ENCODE results near the gene COQ4.

DNA sequence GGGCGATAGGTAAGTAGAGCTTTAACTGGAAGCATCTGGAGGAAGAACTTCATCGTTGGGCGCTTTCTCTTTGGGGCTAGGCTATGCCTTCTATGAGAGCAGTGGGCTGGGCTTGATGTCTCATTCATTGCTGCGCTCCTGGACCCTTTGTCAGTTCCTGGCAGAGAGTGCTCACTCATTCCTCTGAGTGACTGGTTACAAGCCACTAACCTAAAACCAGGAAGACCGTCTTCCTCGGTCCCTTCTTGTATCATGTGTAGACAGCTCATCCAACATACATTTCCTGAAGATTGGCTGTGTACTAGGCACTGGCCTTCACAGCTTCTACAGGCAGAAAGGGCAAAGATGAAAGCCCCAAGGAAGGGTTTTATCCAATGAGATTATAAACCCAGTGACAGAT lies 40.1 kb upstream of the COQ4 start:
- TF ChIP-seq POLR2AphosphoS5 (IDR thresholded peaks at IDR 0.05; ENCODE audit: low read depth, low read length): no peak
- TF ChIP-seq, protein P1, sequence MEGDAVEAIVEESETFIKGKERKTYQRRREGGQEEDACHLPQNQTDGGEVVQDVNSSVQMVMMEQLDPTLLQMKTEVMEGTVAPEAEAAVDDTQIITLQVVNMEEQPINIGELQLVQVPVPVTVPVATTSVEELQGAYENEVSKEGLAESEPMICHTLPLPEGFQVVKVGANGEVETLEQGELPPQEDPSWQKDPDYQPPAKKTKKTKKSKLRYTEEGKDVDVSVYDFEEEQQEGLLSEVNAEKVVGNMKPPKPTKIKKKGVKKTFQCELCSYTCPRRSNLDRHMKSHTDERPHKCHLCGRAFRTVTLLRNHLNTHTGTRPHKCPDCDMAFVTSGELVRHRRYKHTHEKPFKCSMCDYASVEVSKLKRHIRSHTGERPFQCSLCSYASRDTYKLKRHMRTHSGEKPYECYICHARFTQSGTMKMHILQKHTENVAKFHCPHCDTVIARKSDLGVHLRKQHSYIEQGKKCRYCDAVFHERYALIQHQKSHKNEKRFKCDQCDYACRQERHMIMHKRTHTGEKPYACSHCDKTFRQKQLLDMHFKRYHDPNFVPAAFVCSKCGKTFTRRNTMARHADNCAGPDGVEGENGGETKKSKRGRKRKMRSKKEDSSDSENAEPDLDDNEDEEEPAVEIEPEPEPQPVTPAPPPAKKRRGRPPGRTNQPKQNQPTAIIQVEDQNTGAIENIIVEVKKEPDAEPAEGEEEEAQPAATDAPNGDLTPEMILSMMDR (IDR thresholded peaks at IDR 0.05): no peak
- TF ChIP-seq, protein P2, sequence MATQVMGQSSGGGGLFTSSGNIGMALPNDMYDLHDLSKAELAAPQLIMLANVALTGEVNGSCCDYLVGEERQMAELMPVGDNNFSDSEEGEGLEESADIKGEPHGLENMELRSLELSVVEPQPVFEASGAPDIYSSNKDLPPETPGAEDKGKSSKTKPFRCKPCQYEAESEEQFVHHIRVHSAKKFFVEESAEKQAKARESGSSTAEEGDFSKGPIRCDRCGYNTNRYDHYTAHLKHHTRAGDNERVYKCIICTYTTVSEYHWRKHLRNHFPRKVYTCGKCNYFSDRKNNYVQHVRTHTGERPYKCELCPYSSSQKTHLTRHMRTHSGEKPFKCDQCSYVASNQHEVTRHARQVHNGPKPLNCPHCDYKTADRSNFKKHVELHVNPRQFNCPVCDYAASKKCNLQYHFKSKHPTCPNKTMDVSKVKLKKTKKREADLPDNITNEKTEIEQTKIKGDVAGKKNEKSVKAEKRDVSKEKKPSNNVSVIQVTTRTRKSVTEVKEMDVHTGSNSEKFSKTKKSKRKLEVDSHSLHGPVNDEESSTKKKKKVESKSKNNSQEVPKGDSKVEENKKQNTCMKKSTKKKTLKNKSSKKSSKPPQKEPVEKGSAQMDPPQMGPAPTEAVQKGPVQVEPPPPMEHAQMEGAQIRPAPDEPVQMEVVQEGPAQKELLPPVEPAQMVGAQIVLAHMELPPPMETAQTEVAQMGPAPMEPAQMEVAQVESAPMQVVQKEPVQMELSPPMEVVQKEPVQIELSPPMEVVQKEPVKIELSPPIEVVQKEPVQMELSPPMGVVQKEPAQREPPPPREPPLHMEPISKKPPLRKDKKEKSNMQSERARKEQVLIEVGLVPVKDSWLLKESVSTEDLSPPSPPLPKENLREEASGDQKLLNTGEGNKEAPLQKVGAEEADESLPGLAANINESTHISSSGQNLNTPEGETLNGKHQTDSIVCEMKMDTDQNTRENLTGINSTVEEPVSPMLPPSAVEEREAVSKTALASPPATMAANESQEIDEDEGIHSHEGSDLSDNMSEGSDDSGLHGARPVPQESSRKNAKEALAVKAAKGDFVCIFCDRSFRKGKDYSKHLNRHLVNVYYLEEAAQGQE (IDR thresholded peaks at IDR 0.05; ENCODE audit: insufficient read depth in 1 of 2, low read depth in 2 of 2, low read length in 1 of 2): no peak
- TF ChIP-seq TCF7L2 (IDR thresholded peaks at IDR 0.05; ENCODE audit: low read depth, low read length): no peak
- no peak for TF ChIP-seq SIN3A (IDR thresholded peaks at IDR 0.05; ENCODE audit: borderline replicate concordance, insufficient read depth, low read depth, low read length)

Measured in Panc1 (cell line).